H1 (cell line): Measurements from ENCODE around the gene ZDHHC22.

ENCODE experiments used
- CTCF ChIP-seq, 3 experiments: IDR thresholded peaks; 1 replicate in 2 of 3; 2 replicates in 1 of 3; pipeline versions ENCODE4 v1.5.1 to v1.6.1; 2011; ENCODE audit warnings: low read length in 3 of 3, mild to moderate bottlenecking in 3 of 3, inconsistent platforms in 2 of 3, low read depth in 1 of 3, moderate library complexity in 1 of 3; ENCODE audit not compliant: insufficient read depth in 1 of 3; ENCODE audit errors: control extremely low read depth in 1 of 3
- EGR1 ChIP-seq: IDR thresholded peaks from 2 replicates; pipeline ENCODE4 v1.6.1; 2011; ENCODE audit warnings: low read depth, low read length, borderline replicate concordance
- EP300 ChIP-seq, 2 experiments: IDR thresholded peaks; 1 replicate in 1 of 2; 2 replicates in 1 of 2; pipeline ENCODE4 v1.6.1; 2011 to 2012; ENCODE audit warnings: low read depth in 2 of 2, low read length in 2 of 2, mild to moderate bottlenecking in 2 of 2, borderline replicate concordance in 1 of 2, inconsistent platforms in 1 of 2, moderate library complexity in 1 of 2
- MAX ChIP-seq: IDR thresholded peaks from 2 replicates; pipeline ENCODE4 v1.6.1; 2012; ENCODE audit warnings: inconsistent platforms
- POLR2A ChIP-seq, 2 experiments: IDR thresholded peaks; 1 replicate in 1 of 2; 2 replicates in 1 of 2; pipeline ENCODE4 v1.6.1; 2011; ENCODE audit warnings: low read depth in 2 of 2, low read length in 2 of 2, mild to moderate bottlenecking in 2 of 2; ENCODE audit errors: control extremely low read depth in 1 of 2
- POLR2AphosphoS5 ChIP-seq: IDR thresholded peaks from 2 replicates; pipeline ENCODE4 v1.6.1; 2011; ENCODE audit warnings: low read depth, low read length
- TEAD4 ChIP-seq: IDR thresholded peaks from 2 replicates; pipeline ENCODE4 v1.6.1; 2012; ENCODE audit warnings: low read depth, low read length, inconsistent platforms, mixed read lengths
- USF2 ChIP-seq: IDR thresholded peaks from 2 replicates; pipeline ENCODE4 v1.6.1; 2011; ENCODE audit warnings: low read length, improper control_type of control experiment
- ZNF274 ChIP-seq: IDR thresholded peaks from 2 replicates; pipeline ENCODE4 v1.7.0; 2012; ENCODE audit warnings: low read length, borderline replicate concordance; ENCODE audit errors: extremely low read depth

GRCh38 chr14:77124345-77125280 lies 17.0 kb downstream of the ZDHHC22 start:
- TF ChIP-seq ZNF274 (no peak), EP300 (IDR thresholded peaks at IDR 0.05; ENCODE audit: borderline replicate concordance in 1 of 2, low read depth in 2 of 2, low read length in 2 of 2) (no peak), CTCF (IDR thresholded peaks at IDR 0.05; ENCODE audit: control extremely low read depth in 1 of 3, insufficient read depth in 1 of 3, low read depth in 1 of 3, low read length in 3 of 3) (peak; percentile 66 to 78 (median 68)), MAX (no peak), EGR1 (no peak), POLR2AphosphoS5 (peak; percentile 56; the same call in 1 of the 2 replicates), USF2 (no peak), TEAD4 (no peak), POLR2A (IDR thresholded peaks at IDR 0.05; ENCODE audit: control extremely low read depth in 1 of 2, low read depth in 2 of 2, low read length in 2 of 2) (peak in 1 of 2 experiments; percentile 30; a peak in 1 of 3 replicates)
